Thyroid gland (tissue), 4 donors: ENCODE data around the gene SLC25A41.

Source experiments
- POLR2A ChIP-seq, 2 donors: fragments of 450-650 bp; IDR thresholded peaks; one replicate each; pipeline ENCODE4 v1.6.1; 2017; ENCODE audit warnings: antibody characterized with exemption in 2 of 2, mild to moderate bottlenecking in 2 of 2, moderate library complexity in 1 of 2
- TF ChIP-seq, protein P1 (sequence below), 6 experiments: fragments of 200-600 bp in 3 of 6; fragments of 450-650 bp in 3 of 6; sonication (generic) in 3 of 6; IDR thresholded peaks; one replicate each; pipeline ENCODE4 v1.5.1; 2016 to 2019; ENCODE audit warnings: antibody characterized with exemption in 6 of 6, mild to moderate bottlenecking in 2 of 6, inconsistent platforms in 1 of 6, moderate library complexity in 1 of 6

DNA sequence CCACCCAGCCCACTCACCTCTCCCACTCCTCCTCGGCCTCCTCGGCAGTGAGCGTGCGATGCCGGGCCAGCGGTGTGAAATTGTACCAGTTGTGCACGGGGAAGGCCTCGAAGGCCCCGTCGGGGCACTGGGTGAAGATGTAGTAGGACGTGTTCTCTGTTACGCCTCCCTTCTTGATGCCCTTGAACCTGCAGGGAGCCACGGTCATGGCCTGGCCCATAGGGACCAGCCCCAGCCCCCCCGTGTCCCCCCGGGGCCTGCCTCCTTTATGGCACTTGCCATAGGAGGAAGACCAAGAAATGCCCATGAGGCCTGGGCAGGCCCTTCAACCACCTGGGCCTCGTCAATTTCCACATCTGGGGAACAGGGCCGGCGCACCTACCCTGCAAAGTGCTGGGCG, 46.2 kb downstream of the SLC25A41 start:
- TF ChIP-seq, protein P1, sequence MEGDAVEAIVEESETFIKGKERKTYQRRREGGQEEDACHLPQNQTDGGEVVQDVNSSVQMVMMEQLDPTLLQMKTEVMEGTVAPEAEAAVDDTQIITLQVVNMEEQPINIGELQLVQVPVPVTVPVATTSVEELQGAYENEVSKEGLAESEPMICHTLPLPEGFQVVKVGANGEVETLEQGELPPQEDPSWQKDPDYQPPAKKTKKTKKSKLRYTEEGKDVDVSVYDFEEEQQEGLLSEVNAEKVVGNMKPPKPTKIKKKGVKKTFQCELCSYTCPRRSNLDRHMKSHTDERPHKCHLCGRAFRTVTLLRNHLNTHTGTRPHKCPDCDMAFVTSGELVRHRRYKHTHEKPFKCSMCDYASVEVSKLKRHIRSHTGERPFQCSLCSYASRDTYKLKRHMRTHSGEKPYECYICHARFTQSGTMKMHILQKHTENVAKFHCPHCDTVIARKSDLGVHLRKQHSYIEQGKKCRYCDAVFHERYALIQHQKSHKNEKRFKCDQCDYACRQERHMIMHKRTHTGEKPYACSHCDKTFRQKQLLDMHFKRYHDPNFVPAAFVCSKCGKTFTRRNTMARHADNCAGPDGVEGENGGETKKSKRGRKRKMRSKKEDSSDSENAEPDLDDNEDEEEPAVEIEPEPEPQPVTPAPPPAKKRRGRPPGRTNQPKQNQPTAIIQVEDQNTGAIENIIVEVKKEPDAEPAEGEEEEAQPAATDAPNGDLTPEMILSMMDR (IDR thresholded peaks at IDR 0.05), result no peak
- no peak for TF ChIP-seq POLR2A (IDR thresholded peaks at IDR 0.05)
